GM23338 (cell line): ENCODE results near the gene ZNF709. TPM values are rescaled to one million over a fixed set of nuclear protein-coding genes. Genes with fewer than 3 reads are reported as not detected.

Experiments used
- ATAC-seq: fragments of 200-7000 bp; cut with Tn5 transposase; 3 replicates; pipeline ENCODE4 v1.9.1; 2020
- DNase-seq: peaks from one replicate; pipeline ENCODE4 v3.0.0-alpha.2; 2015; ENCODE audit warnings: low spot score
- H2AFZ ChIP-seq: fragments of 200-600 bp; sonication (generic); 2 replicates; pipeline ENCODE4 v1.8.0; 2016; ENCODE audit warnings: antibody characterized with exemption, mild to moderate bottlenecking, moderate library complexity
- H3F3A ChIP-seq: fragments of 200-600 bp; sonication (generic); replicated peaks from 2 replicates; pipeline ENCODE4 v1.8.0; 2017; ENCODE audit warnings: antibody characterized with exemption, mixed run types, low read depth
- H3K27ac ChIP-seq: fragments of 200-600 bp; sonication (generic); 2 replicates; pipeline ENCODE4 v1.6.1; 2016; ENCODE audit warnings: low read depth
- H3K27me3 ChIP-seq: fragments of 200-600 bp; sonication (generic); 2 replicates; pipeline ENCODE4 v1.8.0; 2016; ENCODE audit warnings: mild to moderate bottlenecking, mixed run types, moderate library complexity; ENCODE audit not compliant: insufficient read depth
- H3K36me3 ChIP-seq: fragments of 200-600 bp; sonication (generic); 2 replicates; pipeline ENCODE4 v1.8.0; 2016; ENCODE audit warnings: mild to moderate bottlenecking; ENCODE audit not compliant: insufficient read depth
- H3K4me1 ChIP-seq: fragments of 200-600 bp; sonication (generic); 2 replicates; pipeline ENCODE4 v1.8.0; 2016; ENCODE audit warnings: mild to moderate bottlenecking, moderate library complexity; ENCODE audit not compliant: insufficient read depth
- H3K4me2 ChIP-seq: fragments of 200-600 bp; sonication (generic); 2 replicates; pipeline ENCODE4 v1.7.1; 2017; ENCODE audit warnings: mixed run types
- H3K4me3 ChIP-seq: fragments of 200-600 bp; sonication (generic); 2 replicates; pipeline ENCODE4 v1.6.1; 2016; ENCODE audit warnings: mixed run types
- H3K79me2 ChIP-seq: fragments of 200-600 bp; sonication (generic); replicated peaks from 2 replicates; pipeline ENCODE4 v1.8.0; 2017; ENCODE audit warnings: mild to moderate bottlenecking; ENCODE audit not compliant: insufficient read depth
- H3K9me2 ChIP-seq: fragments of 200-600 bp; sonication (generic); 2 replicates; pipeline ENCODE4 v1.8.0; 2017; ENCODE audit not compliant: insufficient read depth
- H4K20me1 ChIP-seq: fragments of 200-600 bp; sonication (generic); replicated peaks from 2 replicates; pipeline ENCODE4 v1.8.0; 2017; ENCODE audit warnings: mild to moderate bottlenecking; ENCODE audit not compliant: insufficient read depth
- H3K27ac Mint-ChIP-seq: 2 replicates; pipeline ENCODE4 v1.8.0; 2020; ENCODE audit warnings: inconsistent platforms, mild to moderate bottlenecking, moderate library complexity, mixed read lengths
- H3K27me3 Mint-ChIP-seq: 3 replicates; pipeline ENCODE4 v1.8.0; 2022; ENCODE audit warnings: low read depth, mild to moderate bottlenecking, moderate library complexity, mixed read lengths, inconsistent platforms; ENCODE audit not compliant: insufficient read depth, poor library complexity
- H3K36me3 Mint-ChIP-seq: 3 replicates; pipeline ENCODE4 v1.8.0; 2021; ENCODE audit warnings: low read depth, mild to moderate bottlenecking, inconsistent platforms, moderate library complexity, mixed read lengths
- H3K4me1 Mint-ChIP-seq: 3 replicates; pipeline ENCODE4 v1.8.0; 2020; ENCODE audit warnings: mild to moderate bottlenecking, inconsistent platforms, mixed read lengths
- H3K4me3 Mint-ChIP-seq: 3 replicates; pipeline ENCODE4 v1.8.0; 2021; ENCODE audit warnings: moderate library complexity, mild to moderate bottlenecking, inconsistent platforms, mixed read lengths
- H3K9me3 Mint-ChIP-seq: 3 replicates; pipeline ENCODE4 v1.8.0; 2020; ENCODE audit warnings: moderate library complexity, mild to moderate bottlenecking, inconsistent platforms, mixed read lengths
- CREB1 ChIP-seq: fragments of 250-450 bp; sonication (Bioruptor Pico); IDR thresholded peaks from 2 replicates; pipeline ENCODE4 v1.5.0; 2020; ENCODE audit warnings: low read depth, mild to moderate bottlenecking, moderate library complexity
- CTCF ChIP-seq, 2 experiments: fragments of 200-600 bp in 1 of 2; sonication (generic) in 1 of 2; conservative IDR thresholded peaks; 2 replicates each; pipeline versions ENCODE4 v1.5.1 to v1.6.1; 2016 to 2017; ENCODE audit warnings: antibody characterized with exemption in 2 of 2, low read depth in 2 of 2, mild to moderate bottlenecking in 2 of 2, moderate library complexity in 1 of 2
- EZH2 ChIP-seq: fragments of 200-600 bp; sonication (generic); IDR thresholded peaks from one replicate; pipeline ENCODE4 v1.8.0; 2017; ENCODE audit warnings: antibody characterized with exemption, mild to moderate bottlenecking, low read depth; ENCODE audit not compliant: unreplicated experiment
- EZH2phosphoT487 ChIP-seq: fragments of 200-600 bp; sonication (generic); IDR thresholded peaks from one replicate; pipeline ENCODE4 v1.8.1; 2018; ENCODE audit warnings: antibody characterized with exemption; ENCODE audit not compliant: unreplicated experiment
- JUNB ChIP-seq: IDR thresholded peaks from one replicate; pipeline ENCODE4 v1.6.1; 2016; ENCODE audit warnings: antibody characterized with exemption; ENCODE audit not compliant: unreplicated experiment
- NANOG ChIP-seq: IDR thresholded peaks from 2 replicates; pipeline ENCODE4 v1.6.1; 2016; ENCODE audit warnings: antibody characterized with exemption, borderline replicate concordance
- POLR2AphosphoS5 ChIP-seq: IDR thresholded peaks from 2 replicates; pipeline ENCODE4 v1.6.1; 2016; ENCODE audit warnings: antibody characterized with exemption, low read depth
- STAT1 ChIP-seq: IDR thresholded peaks from one replicate; pipeline ENCODE4 v1.6.1; 2016; ENCODE audit warnings: antibody characterized with exemption; ENCODE audit not compliant: unreplicated experiment
- ZNF114 ChIP-seq: fragments of 250-450 bp; sonication (Bioruptor Pico); IDR thresholded peaks from 2 replicates; pipeline ENCODE4 v1.5.0; 2020; ENCODE audit warnings: mild to moderate bottlenecking, moderate library complexity
- ZNF331 ChIP-seq: fragments of 250-450 bp; sonication (Bioruptor Pico); IDR thresholded peaks from 2 replicates; pipeline ENCODE4 v1.5.0; 2020; ENCODE audit warnings: low read depth, mild to moderate bottlenecking, moderate library complexity
- ZNF462 ChIP-seq: fragments of 250-450 bp; sonication (Bioruptor Pico); IDR thresholded peaks from 2 replicates; pipeline ENCODE4 v1.5.0; 2020; ENCODE audit warnings: mild to moderate bottlenecking, moderate library complexity
- polyA plus RNA-seq: library from polyadenylated mRNA; unstranded; fragments of >200 nt; fragmentation: Nextera tagmentation; extraction: Ambion mirVana; gene quantifications from 2 replicates; pipeline ENCODE4 v1.2.1, GENCODE V29; 2016
- total RNA-seq: library from RNA; depleted of rRNA; stranded (reverse); fragments of >200 nt; shearing (Covaris generic); gene quantifications from 2 replicates; pipeline ENCODE4 v1.2.3, GENCODE V29; 2014

Gene ZNF709
- total and polyA plus RNA-seq, 2 experiments from 2014 or later = 0.94 to 1.8 TPM

- Histone ChIP-seq H3K36me3 (peaks cover 76% of the 10 kb centered on the region), H3K27ac (no peak overlapping the region), H3K4me1 (no peaks in the 10 kb centered on the region), H3K79me2 (peaks cover 21% of the 10 kb centered on the region), H4K20me1 (no peaks in the 10 kb centered on the region), H2AFZ (no peak overlapping the region), H3F3A (peaks cover 7% of the 10 kb centered on the region; the same call in 1 of the 2 replicates), H3K27me3 (peaks cover 5% of the 10 kb centered on the region; the same call in 1 of the 2 replicates), H3K4me2 (no peak overlapping the region), H3K9me2 (no peaks in the 10 kb centered on the region), H3K4me3 (peak overlapping the region; percentile 34; the same call in 1 of the 2 replicates)
- ATAC-seq (no peak), DNase-seq (peak; percentile 69)
- peaks cover 24% of the 10 kb centered on the region for H3K27me3 Mint-ChIP-seq
- no peak overlapping the region for H3K27ac Mint-ChIP-seq
- no peak overlapping the region for H3K4me3 Mint-ChIP-seq
- peaks cover 97% of the 10 kb centered on the region for H3K36me3 Mint-ChIP-seq
- H3K9me3 Mint-ChIP-seq = peaks cover 98% of the 10 kb centered on the region
- no peaks in the 10 kb centered on the region for H3K4me1 Mint-ChIP-seq
- TF ChIP-seq NANOG = no peak
- TF ChIP-seq STAT1 = no peak
- TF ChIP-seq CTCF (conservative IDR thresholded peaks at IDR 0.05; ENCODE audit: low read depth in 2 of 2) = no peak
- no peak for TF ChIP-seq POLR2AphosphoS5
- no peak for TF ChIP-seq EZH2phosphoT487
- TF ChIP-seq JUNB = no peak
- TF ChIP-seq EZH2 = no peak
Observed at GRCh38 chr19:12527034-12527836, 42.6 kb upstream of the ZNF709 start.

- no peaks in the 10 kb centered on the region for H3K4me1 ChIP-seq
- H3K9me3 Mint-ChIP-seq = peaks cover 100% of the 10 kb centered on the region
- H2AFZ ChIP-seq = no peak overlapping the region
- H3K36me3 Mint-ChIP-seq = peaks cover 99% of the 10 kb centered on the region
- no peaks in the 10 kb centered on the region for H3K4me1 Mint-ChIP-seq
- no peak overlapping the region for H3K4me2 ChIP-seq
- H3K27me3 Mint-ChIP-seq = peaks cover 26% of the 10 kb centered on the region
- peak overlapping the region; percentile 34; the same call in 1 of the 2 replicates for H3K4me3 ChIP-seq
- no peak overlapping the region for H3K27ac ChIP-seq
- peaks cover 5% of the 10 kb centered on the region; the same call in 1 of the 2 replicates for H3K27me3 ChIP-seq
- no peaks in the 10 kb centered on the region for H4K20me1 ChIP-seq
- H3K9me2 ChIP-seq = no peaks in the 10 kb centered on the region
- peaks cover 71% of the 10 kb centered on the region for H3K36me3 ChIP-seq
- H3K79me2 ChIP-seq = peaks cover 16% of the 10 kb centered on the region
- ATAC-seq = no peak
- H3F3A ChIP-seq = peaks cover 7% of the 10 kb centered on the region; the same call in 1 of the 2 replicates
- no peak overlapping the region for H3K27ac Mint-ChIP-seq
- no peak overlapping the region for H3K4me3 Mint-ChIP-seq
- no peak for DNase-seq
- TF ChIP-seq ZNF114 (CRISPR knock-in tag) = no peak
- no peak for TF ChIP-seq ZNF462
- no peak for TF ChIP-seq CTCF (conservative IDR thresholded peaks at IDR 0.05; ENCODE audit: low read depth in 2 of 2)
- no peak for TF ChIP-seq CREB1 (CRISPR knock-in tag)
- TF ChIP-seq ZNF331 = no peak
- TF ChIP-seq EZH2phosphoT487 = no peak
Observed at GRCh38 chr19:12526542-12526941, 41.9 kb upstream of the ZNF709 start.
